T-helper 2 cell treated with Interferon-gamma antibody and Interleukin-4, amounts not matched to agents 100 ng/mL and 5 ng/mL, for 36 hours (primary cell): ENCODE results near the gene JDP2. TPM values are rescaled to one million over a fixed set of nuclear protein-coding genes. Genes with fewer than 3 reads are reported as not detected.

Experiments used
- intact Hi-C: fragments of 100-400 bp; cut with micrococcal nuclease; formaldehyde crosslinking; loops from one replicate; pipeline ENCODE4 v1.15.1; 2023
- total RNA-seq: library from RNA; stranded (reverse); gene quantifications from 2 replicates; pipeline ENCODE4 v1.2.3, GENCODE V29; 2022

The JDP2 gene
- total RNA-seq, 1 donor from 2014 or later: 0.75 TPM

- intact Hi-C loops: no loop called here
Observed at GRCh38 chr14:75435473-75435872, 7.7 kb downstream of the JDP2 start.

DNA sequence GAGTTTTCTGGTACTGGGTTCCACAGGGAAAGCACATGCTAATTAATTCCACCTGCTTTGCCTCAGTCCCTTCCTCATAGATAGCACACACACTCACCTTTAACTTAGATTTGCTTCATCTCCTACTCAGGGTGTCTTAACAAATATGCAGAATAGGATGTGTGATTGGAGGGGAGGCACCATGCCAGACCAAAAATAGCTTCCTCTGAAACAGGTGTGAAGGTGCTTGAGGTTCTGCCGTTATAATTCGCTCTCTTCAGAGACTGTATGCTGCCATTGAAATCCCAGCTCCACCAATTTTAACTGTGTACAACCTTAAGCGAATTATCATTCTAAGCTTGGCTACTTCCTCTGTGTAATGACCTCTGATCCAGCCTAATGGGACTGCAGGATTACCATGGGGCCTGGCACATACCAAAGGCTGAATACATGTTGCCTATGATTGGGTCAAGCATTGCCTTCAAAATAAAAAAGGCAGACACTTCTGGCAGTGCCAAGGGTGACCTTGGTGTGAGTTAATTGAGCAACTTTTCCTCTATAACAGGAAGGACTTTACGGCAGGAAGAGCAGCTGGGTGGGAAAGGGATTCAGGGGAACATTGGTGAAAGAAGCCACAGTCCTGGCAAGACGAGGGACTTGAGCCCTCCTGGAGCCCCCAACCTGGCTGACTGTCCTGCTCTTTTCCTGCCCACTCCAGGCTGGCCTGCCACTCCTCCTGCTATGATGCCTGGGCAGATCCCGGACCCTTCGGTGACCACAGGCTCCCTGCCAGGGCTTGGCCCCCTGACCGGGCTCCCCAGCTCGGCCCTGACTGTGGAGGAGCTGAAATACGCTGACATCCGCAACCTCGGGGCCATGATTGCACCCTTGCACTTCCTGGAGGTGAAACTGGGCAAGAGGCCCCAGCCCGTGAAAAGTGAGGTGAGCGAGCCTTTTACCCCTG is 9.7 kb downstream of the JDP2 start:
- intact Hi-C loops: no loop called here

GRCh38 chr14:75438486-75439080 is 10.8 kb downstream of the JDP2 start:
- intact Hi-C loops: no loop called here

DNA sequence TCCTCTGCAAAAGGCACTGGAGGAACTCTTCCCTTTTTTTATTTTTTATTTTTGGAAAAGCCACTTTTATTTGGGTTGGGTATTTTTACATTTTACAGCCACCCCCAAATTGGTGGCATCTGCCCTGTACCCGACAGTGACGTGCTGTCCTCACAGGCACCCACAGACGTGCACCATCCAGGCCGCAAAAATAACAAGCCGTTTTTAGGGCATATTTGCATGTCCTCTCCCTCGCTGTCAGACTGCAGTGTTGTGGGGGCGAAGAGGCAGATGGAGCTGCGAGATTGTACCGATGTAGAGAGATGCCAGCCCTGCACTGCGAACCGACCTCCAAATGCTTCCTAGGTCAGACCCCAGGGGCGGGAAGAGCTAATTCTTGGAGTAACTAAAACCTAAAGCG is 12.2 kb downstream of the JDP2 start:
- intact Hi-C loops: no loop called here

GRCh38 chr14:75440733-75441477 is 13.1 kb downstream of the JDP2 start:
- intact Hi-C loops: no loop called here

GRCh38 chr14:75441728-75442127 is 13.9 kb downstream of the JDP2 start:
- intact Hi-C loops: no loop called here

DNA sequence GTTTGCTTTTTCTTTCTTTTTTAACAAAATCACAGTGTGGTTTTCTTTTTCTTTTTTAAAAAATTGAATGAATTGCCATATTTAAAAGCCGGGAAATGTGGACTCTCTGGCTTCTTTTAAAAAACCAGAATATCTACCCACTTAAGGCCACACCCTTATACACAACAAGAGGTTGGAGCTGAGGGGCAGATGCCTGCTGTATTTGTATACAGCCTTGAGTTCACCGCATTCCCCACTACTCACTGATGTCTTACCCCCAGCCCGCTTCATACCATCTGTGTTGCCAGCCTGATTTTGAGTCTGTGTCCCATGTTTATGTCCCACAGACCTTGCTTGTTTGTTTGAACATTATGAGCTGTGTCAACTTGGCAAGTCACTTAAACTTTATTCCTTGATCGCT is 14.3 kb downstream of the JDP2 start:
- intact Hi-C loops: no loop called here

GRCh38 chr14:75442642-75443041 is 14.8 kb downstream of the JDP2 start:
- intact Hi-C loops: no loop called here

DNA sequence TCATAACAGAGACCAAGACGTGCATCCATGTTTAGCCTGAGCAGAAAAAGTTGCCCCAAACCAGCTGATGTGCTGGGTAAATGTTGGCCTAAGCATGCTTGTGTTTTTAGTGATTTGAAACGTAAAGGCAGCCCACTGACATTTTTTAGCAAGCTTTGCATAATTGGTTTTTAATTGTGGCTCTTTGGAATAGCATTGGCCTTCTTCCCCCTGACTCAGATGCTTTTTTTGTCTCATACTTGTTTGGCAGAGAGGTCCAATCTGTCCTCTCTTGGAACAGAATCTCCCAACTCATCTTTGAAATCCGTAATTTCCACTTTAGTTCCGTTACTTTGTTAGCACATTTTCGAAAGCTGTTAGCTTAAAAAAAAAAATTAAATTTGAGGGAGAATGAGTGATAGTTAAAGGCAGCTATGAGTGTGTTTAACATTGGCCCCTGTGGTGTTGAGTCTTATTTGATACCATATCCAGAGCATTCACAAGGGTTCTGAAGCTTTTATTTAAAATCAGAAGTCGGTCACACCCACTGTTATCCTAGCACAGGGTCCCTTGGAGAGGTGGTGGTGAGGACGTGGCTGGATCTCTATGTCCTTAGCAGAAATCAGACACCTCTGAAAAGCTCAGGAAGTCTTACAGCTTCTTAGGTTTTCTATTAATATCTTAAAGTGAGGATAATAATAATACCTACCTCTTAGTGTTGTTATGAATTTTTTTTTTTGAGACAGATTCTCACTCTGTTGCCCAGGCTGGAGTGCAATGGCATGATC is 15.6 kb downstream of the JDP2 start:
- intact Hi-C loops: no loop called here

- intact Hi-C loops: no loop called here
Observed at GRCh38 chr14:75445236-75445635, 17.4 kb downstream of the JDP2 start.

GRCh38 chr14:75445963-75446362 is 18.1 kb downstream of the JDP2 start:
- intact Hi-C loops: no loop called here

GRCh38 chr14:75446447-75446846 is 18.6 kb downstream of the JDP2 start:
- intact Hi-C loops: no loop called here

GRCh38 chr14:75448209-75448608 is 20.4 kb downstream of the JDP2 start:
- intact Hi-C loops: no loop called here

DNA sequence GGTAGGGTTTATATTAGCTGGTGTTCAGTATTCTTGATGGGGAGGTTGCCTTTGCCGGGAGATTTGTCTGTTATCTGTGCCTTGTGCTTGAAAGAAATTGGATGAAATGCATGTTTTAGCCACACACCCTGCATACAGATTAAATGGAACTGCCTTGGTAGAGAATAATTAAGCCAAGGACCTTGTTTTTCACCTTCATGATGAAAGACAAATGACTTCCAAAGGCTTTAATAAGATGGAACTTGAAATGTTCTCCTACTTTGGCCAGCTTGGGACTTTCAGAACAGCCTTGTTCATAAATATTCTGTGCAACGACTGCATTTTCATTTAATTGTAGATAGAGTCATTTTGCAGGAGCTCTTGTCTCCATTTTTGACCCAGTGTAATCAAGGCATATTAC is 21.2 kb downstream of the JDP2 start:
- intact Hi-C loops: no loop called here

DNA sequence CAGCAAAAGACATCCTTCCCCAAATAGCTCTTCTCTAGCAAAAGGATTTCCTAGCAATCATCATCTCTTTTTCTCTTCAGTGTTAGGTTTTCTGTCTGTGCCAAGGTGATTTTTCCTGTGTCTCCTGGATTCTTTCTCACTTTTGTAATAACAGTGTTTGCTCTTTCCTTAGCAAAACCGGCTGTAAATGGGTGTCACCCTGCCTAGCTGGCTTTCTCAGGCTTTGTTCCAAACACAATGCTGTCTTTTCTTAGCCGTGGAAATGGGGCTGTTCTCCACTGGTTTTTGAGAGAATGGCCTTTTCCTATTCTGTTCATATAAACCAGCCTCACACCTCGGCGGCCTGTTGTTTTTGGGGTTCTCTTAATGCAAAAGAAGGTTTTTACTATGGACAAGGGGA is 21.9 kb downstream of the JDP2 start:
- intact Hi-C loops: loop anchor here (10.0 kb wide), 1 partner anchor 145 kb away; no protein-coding TSS in a partner anchor

- intact Hi-C loops: loop anchor here (10.0 kb wide), 1 partner anchor 146 kb away; no protein-coding TSS in a partner anchor
Observed at GRCh38 chr14:75450381-75451276, 22.8 kb downstream of the JDP2 start.

GRCh38 chr14:75452324-75452723 is 24.5 kb downstream of the JDP2 start:
- intact Hi-C loops: loop anchor here (10.0 kb wide), 1 partner anchor 148 kb away; no protein-coding TSS in a partner anchor

- intact Hi-C loops: loop anchor here (10.0 kb wide), 1 partner anchor 148 kb away; no protein-coding TSS in a partner anchor
Observed at GRCh38 chr14:75452900-75453816, 25.3 kb downstream of the JDP2 start.
